HG03342 (cell line): ENCODE measurements around the gene ANO5.

Experiments
- ATAC-seq: cut with Tn5 transposase; IDR thresholded peaks from one replicate; pipeline ENCODE4 v1.9.1; 2021; ENCODE audit warnings: mild to moderate bottlenecking, moderate library complexity; ENCODE audit not compliant: unreplicated experiment

ANO5 gene, protein sequence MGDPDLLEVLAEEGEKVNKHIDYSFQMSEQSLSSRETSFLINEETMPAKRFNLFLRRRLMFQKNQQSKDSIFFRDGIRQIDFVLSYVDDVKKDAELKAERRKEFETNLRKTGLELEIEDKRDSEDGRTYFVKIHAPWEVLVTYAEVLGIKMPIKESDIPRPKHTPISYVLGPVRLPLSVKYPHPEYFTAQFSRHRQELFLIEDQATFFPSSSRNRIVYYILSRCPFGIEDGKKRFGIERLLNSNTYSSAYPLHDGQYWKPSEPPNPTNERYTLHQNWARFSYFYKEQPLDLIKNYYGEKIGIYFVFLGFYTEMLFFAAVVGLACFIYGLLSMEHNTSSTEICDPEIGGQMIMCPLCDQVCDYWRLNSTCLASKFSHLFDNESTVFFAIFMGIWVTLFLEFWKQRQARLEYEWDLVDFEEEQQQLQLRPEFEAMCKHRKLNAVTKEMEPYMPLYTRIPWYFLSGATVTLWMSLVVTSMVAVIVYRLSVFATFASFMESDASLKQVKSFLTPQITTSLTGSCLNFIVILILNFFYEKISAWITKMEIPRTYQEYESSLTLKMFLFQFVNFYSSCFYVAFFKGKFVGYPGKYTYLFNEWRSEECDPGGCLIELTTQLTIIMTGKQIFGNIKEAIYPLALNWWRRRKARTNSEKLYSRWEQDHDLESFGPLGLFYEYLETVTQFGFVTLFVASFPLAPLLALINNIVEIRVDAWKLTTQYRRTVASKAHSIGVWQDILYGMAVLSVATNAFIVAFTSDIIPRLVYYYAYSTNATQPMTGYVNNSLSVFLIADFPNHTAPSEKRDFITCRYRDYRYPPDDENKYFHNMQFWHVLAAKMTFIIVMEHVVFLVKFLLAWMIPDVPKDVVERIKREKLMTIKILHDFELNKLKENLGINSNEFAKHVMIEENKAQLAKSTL

GRCh38 chr11:22192642-22193347, at the start of gene ANO5:
TSS of gene ANO5 (plus strand) at chr11:22193085. CDS start at chr11:22193493, 408 bp downstream.
- peak; percentile 37 for ATAC-seq

DNA sequence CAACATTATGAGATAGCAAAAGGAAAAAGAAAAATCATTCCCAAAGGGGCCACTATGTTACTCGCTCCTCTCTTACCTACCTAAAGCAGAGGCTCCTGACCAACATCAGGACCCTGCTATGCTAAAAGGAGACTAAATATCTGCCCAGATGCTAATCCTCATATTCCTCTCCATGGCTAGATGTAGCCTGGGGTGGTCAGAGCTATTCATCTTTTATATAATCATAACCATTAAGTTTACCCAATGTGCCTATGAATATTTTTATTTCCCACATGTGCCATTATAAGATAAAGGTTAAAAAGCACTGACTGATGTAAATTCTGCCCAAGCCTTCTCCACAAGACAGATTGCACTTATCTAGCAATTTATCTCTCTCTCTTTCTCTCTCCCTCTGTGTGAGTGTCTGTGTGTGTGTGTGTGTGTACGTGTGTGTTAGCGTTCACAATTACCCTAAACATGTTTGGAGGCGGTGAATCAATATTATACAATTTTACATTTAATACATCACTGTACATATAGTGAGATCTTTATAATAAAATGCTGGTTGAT, 41.2 kb upstream of the ANO5 start:
- no peak for ATAC-seq

DNA sequence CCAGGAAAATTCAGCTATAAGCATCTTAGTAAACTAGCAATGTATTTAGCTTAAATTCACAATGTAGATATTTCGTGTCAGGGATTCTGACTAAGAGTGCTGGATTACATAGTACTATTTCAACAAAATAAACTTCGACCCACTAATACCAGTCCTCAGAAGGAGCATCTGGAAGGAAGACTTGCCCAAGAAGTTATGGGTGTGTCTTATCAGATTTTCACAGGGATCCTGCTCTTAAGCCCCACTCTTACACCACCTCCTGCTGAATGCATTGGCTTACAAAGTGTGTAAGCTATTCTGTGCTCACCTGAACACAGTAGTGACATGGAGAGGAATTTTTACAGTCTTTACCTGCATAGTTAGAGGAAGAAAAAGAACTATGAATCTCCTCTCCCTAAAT, 35.4 kb upstream of the ANO5 start:
- ATAC-seq = no peak

- no peak for ATAC-seq
Measured at GRCh38 chr11:22161489-22161888, 31.4 kb upstream of the ANO5 start.

GRCh38 chr11:22162756-22163155, 30.1 kb upstream of the ANO5 start:
- no peak for ATAC-seq

GRCh38 chr11:22163394-22163797, 29.5 kb upstream of the ANO5 start:
- peak; percentile 67 for ATAC-seq

- no peak for ATAC-seq
Measured at GRCh38 chr11:22165087-22165486, 27.8 kb upstream of the ANO5 start.

- no peak for ATAC-seq
Measured at GRCh38 chr11:22165759-22166513, 26.9 kb upstream of the ANO5 start.

DNA sequence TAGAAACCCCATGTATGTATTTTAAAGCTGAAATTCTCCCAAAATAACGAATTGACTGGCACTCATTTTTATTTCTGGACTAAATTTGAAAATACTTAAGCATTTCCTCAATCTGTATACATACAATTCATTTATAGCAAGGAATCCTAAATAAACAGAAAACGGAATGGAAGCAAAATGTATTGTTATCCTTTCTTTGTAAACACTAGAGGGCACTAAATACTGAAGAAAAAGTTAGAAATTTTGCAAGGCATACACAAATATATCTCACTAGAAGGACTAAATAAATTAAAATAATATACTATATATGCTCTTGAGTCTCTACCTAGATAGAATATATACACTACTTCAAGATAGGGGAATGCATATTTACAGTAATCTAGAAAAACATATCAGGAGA, 23.1 kb upstream of the ANO5 start:
- ATAC-seq = no peak

DNA sequence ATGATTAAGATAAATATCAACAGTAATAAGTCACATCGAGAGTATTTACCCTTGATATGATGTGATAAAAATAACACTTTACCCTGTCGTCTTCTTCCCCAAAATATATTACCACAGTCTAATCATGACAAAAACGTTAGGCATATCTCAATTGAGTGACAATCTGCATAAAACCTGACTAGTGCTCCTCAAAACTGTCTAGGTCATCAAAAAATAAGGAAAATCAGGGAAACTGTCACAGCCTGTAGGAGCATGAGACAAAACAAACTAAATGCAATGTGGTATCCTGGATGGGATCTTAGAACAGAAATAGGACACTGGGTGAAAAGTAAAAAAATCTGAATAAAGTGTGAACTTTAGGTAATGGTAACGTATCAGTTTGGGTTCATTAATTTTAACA, 19.4 kb upstream of the ANO5 start:
- no peak for ATAC-seq

- ATAC-seq = no peak
Measured at GRCh38 chr11:22177186-22177585, 15.7 kb upstream of the ANO5 start.

DNA sequence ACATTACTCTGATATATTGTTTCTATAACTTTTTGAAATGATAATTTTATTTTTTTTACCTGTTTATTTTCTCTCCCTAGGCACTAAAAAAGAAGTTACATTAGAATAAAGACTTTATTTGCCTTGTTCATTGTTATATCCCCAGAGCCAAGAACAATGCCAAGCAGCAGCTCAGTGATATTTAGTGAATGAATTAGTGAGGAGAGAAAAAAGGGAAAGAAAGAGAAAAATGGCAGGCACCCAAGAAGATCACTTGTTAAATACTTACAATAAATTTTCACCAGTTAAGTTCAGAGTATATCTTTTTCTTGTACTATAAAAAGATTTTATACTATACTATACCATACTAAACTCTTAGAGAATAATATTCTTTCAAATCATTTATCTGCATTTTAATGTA, 13.3 kb upstream of the ANO5 start:
- no peak for ATAC-seq

DNA sequence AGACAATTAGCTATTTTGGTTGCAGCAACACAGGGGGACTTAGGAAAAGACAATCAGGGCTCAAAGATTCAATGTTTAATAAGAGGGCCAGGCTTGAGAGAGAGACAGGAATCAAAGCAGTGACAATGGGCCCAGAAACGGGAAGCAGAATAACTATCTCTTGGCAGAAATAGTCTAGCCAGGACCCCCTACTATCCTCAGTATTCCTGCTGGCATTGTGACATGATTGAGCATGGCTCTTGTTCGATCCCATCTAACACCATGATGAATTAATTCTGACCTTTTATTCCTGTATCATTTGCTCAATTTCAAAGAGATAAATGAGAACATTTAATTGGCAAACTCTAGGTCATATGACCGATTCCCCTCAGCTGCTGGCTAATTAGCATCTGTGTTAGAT, 12.8 kb upstream of the ANO5 start:
- no peak for ATAC-seq

DNA sequence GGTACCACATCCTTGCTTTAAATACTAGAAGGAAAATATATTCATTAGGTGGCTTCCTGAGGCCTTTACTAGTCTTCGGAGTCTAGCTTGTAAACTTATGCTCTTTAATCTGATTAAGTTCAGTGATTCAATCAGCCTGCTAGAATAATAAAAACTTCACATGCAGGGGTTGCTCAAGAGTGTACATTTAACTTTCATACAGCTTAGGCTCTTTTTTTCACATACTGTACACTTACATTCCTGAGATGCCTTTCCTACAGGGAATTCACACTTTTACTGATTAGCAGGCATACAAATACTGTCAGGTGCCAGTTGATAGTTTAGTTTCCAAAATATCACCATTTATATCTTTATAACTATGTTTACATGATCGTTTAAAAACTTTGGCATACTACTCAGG, 3.2 kb upstream of the ANO5 start:
- ATAC-seq = no peak

- no peak for ATAC-seq
Measured at GRCh38 chr11:22190827-22191463, 1.9 kb upstream of the ANO5 start.

DNA sequence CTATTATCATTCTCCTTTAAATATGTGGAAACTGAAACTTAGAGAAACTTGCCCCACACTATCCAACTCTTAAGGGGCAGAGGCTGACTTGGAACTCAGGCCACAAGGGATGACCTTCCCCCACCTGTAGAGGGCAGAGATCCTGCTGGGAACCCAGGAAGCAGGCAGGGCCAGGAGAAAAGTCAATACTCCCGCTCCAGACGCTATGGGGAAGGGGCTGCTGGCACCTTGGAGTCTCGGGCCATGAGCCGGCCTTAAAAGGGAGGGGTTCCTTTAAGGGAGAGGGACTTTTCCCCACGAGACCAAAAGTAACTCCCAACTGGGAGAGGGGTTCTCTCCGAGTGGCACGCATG, 620 bp upstream of the ANO5 start:
- ATAC-seq = no peak

GRCh38 chr11:22193348-22194051, 615 bp downstream of the ANO5 start:
- ATAC-seq = peak; percentile 31

GRCh38 chr11:22194306-22194705, 1.4 kb downstream of the ANO5 start:
- ATAC-seq = no peak

- ATAC-seq = no peak
Measured at GRCh38 chr11:22194907-22195306, 2.0 kb downstream of the ANO5 start.
